GM10266 (cell line): ENCODE data around the gene ATP6V1E1.

Experiments
- DNase-seq: peaks from one replicate; pipeline ENCODE4 v3.0.0; 2012; ENCODE audit errors: extremely low spot score
- TF ChIP-seq, protein P1 (sequence below): IDR thresholded peaks from 2 replicates; pipeline ENCODE4 v1.5.1; 2012; ENCODE audit warnings: mild to moderate bottlenecking, low read depth; ENCODE audit not compliant: control insufficient read depth, insufficient read depth; ENCODE audit errors: missing control alignments

The ATP6V1E1 gene

DNA sequence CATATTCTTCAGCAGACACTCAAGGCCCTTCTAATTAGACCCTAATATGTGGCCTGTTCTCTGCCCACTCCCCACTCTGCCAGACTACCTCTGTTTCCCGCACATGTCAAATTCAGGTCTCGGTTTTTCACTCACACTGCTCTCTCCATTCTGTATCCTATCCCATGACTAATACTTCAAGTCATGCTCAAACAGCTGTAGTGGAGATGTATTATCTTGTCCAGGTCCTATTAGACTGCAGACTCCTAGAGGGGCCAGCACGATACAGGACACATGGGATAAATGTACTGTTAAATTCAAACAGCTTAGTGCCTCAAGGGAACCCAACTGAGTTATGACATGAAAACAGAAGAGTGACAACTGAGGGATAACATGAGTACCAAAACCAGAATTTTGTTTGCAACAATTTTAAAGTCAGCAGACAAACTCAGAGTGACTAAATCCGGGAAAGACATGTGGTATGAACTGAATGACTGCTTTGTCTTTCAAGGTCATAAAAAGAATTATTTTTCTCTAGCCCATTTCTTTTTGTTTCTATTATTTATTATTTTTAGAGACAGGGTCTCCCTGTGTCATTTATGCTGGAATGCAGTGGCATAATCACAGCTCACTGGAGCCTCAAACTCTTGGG is 20.5 kb downstream of the ATP6V1E1 start:
- TF ChIP-seq, protein P1, sequence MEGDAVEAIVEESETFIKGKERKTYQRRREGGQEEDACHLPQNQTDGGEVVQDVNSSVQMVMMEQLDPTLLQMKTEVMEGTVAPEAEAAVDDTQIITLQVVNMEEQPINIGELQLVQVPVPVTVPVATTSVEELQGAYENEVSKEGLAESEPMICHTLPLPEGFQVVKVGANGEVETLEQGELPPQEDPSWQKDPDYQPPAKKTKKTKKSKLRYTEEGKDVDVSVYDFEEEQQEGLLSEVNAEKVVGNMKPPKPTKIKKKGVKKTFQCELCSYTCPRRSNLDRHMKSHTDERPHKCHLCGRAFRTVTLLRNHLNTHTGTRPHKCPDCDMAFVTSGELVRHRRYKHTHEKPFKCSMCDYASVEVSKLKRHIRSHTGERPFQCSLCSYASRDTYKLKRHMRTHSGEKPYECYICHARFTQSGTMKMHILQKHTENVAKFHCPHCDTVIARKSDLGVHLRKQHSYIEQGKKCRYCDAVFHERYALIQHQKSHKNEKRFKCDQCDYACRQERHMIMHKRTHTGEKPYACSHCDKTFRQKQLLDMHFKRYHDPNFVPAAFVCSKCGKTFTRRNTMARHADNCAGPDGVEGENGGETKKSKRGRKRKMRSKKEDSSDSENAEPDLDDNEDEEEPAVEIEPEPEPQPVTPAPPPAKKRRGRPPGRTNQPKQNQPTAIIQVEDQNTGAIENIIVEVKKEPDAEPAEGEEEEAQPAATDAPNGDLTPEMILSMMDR = no peak
- no peak for DNase-seq

DNA sequence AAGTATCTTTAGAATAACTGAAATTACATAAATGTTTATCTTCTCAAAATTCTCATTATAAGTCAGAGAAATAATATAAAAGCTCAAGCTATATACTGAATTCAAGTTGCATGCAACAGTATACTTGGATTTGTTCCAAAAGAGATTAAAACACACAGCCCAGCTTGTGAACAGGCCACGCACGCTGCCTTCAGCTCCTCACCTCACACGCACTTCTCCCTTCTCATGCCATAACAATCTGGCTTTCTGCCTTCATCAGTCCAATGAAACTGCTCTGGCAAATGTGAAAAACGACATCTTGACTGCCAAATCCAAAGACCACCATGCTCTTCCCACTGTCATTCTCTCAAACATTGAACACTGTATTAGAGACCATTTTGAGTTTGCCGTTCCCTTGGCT is 22.1 kb downstream of the ATP6V1E1 start:
- no peak for DNase-seq
- TF ChIP-seq, protein P1 = no peak

DNA sequence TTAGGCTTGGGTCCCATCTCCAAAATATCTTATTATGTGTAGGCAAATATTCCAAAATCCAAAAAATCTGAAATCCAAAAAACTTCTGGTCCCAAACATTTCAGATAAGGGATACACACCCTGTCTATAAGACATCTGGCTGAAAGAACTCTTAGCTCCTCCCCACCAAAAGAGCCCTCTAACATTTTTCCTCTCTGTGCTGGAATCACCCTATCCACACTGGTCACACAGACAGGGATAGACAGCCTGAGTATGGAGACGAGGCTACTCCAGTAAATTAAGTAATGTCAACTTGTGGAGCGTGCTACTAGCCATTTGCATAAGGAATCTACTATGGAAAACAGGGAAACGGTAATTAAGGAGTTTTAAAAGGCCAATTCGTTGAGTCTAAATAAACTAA is 24.9 kb downstream of the ATP6V1E1 start:
- DNase-seq = no peak

DNA sequence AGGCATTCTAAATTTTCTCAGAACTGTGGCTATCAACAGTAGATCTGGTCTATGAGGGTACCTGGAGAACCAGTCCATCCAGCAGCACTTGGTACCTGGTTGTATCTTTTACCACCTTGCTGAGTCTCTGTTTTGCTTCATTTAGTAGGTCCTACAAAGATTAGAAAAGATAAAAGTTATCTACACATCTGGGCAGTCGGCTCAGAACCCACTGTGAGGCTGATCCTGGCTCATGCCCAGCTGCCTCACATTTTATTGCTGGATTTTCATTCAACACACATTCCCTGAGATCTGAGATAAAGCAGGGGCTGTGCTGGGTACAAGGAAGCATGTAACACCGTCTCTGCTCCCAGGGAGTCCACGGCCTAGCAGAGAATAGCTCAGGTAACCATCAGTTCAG is 27.5 kb downstream of the ATP6V1E1 start:
- DNase-seq = no peak
- TF ChIP-seq, protein P1 = no peak

More for the DNA sequence above, 24.9 kb downstream of the ATP6V1E1 start:
- TF ChIP-seq, protein P1 = no peak

DNA sequence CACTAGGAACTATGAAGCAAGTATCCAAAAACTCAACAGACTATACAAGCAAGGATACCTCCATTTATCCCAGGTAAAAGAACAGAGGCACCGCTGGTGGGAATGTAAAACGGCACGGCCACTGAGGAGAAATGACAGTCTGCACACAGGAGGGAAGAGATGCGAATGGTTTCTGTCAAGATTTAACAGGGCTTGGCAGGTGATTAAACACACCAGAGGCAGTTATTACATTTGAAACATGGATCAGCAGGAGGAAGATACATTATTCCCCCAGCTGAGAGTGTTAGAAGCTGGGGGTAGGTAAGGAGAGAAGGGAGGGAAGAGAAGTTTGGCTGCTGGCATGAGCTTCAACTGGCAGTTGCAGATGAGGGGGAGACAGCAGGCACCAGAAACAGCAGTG is 30.2 kb downstream of the ATP6V1E1 start:
- no peak for DNase-seq

DNA sequence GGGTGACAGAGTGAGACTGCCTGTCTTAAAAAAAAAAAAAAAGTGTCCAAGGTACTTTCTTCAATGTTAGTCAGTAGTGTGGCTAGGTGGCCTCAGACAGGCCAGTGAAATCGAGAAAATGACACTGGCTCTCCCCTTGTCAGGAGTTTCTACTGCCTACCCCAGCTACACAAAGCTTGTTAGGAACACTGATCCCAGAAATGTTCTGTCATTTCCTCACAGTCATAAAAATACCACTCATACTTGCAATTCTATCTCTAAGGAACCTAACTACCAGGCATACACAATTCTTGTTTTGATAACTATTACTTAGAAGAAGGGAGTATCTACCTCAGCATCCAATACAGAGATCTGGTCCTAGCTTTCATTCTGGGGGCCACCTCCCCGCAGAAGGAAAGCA is 31.3 kb downstream of the ATP6V1E1 start:
- no peak for DNase-seq
- TF ChIP-seq, protein P1 = no peak

More for the DNA sequence above, 30.2 kb downstream of the ATP6V1E1 start:
- TF ChIP-seq, protein P1 = no peak

DNA sequence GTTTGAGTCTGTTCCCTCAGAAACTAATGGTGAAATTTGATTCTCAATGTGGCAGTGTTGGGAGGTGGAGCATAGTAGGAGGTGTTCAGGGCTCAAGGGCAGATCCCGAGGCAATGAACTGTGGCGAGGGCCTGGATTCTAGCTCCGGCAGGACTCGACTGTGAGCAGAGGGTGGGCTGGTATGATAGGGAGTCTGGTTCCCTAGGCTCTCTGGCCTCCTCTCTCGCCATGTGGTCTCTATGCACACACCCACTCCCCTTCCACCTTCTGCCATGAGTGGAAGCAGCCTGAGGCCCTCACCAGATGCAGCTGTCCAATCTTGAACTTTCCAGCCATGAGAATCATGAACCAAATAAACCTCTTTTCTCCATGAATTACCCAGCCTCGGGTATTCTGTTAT is 32.3 kb downstream of the ATP6V1E1 start:
- TF ChIP-seq, protein P1 = no peak
- DNase-seq = no peak
